DMS 273 (cell line): ENCODE results near the gene ITPRID2.
A peak's percentile ranks its signal among the peaks of the same experiment; 100 is the strongest.
"Not testable (repeated sequence)": the region's sequence is repeated elsewhere in the genome, so short reads cannot be mapped to it uniquely, and the experiment has no call there.

Experiments used
- DNase-seq: peaks from one replicate; lab custom pipeline; 2025; ENCODE audit not compliant: unreplicated experiment; lab: John Stamatoyannopoulos, UW

ITPRID2 gene

GRCh38 chr2:181915102-181915501 lies 23.6 kb downstream of the ITPRID2 start:
- DNase-seq: no peak

- DNase-seq: no peak
Observed at GRCh38 chr2:181916726-181917718, 25.5 kb downstream of the ITPRID2 start.

- DNase-seq: no peak
Observed at GRCh38 chr2:181918188-181918587, 26.7 kb downstream of the ITPRID2 start.

- no peak for DNase-seq
Observed at GRCh38 chr2:181923121-181923520, 31.6 kb downstream of the ITPRID2 start.

- no peak for DNase-seq
Observed at GRCh38 chr2:181924336-181924735, 32.8 kb downstream of the ITPRID2 start.

GRCh38 chr2:181934694-181935093 lies 43.2 kb downstream of the ITPRID2 start:
- no peak for DNase-seq

- DNase-seq: no peak
Observed at GRCh38 chr2:181937473-181937872, 45.9 kb downstream of the ITPRID2 start.

- no peak for DNase-seq
Observed at GRCh38 chr2:181943411-181944124, 52.0 kb downstream of the ITPRID2 start.

GRCh38 chr2:181944164-181944913 lies 52.8 kb downstream of the ITPRID2 start:
- DNase-seq: no peak

- no peak for DNase-seq
Observed at GRCh38 chr2:181944914-181945291, 53.4 kb downstream of the ITPRID2 start.

GRCh38 chr2:181946444-181947127 lies 55.1 kb downstream of the ITPRID2 start:
- no peak for DNase-seq

- DNase-seq: no peak
Observed at GRCh38 chr2:181947273-181947672, 55.7 kb downstream of the ITPRID2 start.

GRCh38 chr2:181948227-181948626 lies 56.7 kb downstream of the ITPRID2 start:
- DNase-seq: no peak

GRCh38 chr2:181949047-181949446 lies 57.5 kb downstream of the ITPRID2 start:
- no peak for DNase-seq

- DNase-seq: no peak
Observed at GRCh38 chr2:181952404-181953226, 61.1 kb downstream of the ITPRID2 start.

- peak; percentile 81 for DNase-seq
Observed at GRCh38 chr2:181953881-181954537, 62.5 kb downstream of the ITPRID2 start.

- no peak for DNase-seq
Observed at GRCh38 chr2:181954538-181954883, 63.0 kb downstream of the ITPRID2 start.

- DNase-seq: peak; percentile 9
Observed at GRCh38 chr2:181955010-181955409, 63.5 kb downstream of the ITPRID2 start.

- not testable (repeated sequence) for DNase-seq
Observed at GRCh38 chr2:181955866-181956265, 64.3 kb downstream of the ITPRID2 start.
